ENCODE results near the gene TAAR2.

TAAR2 gene

GRCh38 chr6:132570221-132570777, 53.8 kb downstream of the TAAR2 start, which contains the start of gene TAAR6:
TAAR6 (plus strand) TSS chr6:132570322; CDS start chr6:132570322, 0 bp downstream.
- TF ChIP-seq CTCF (IDR thresholded peaks at IDR 0.05; ENCODE audit: low read depth, low read length) = no peak
- no peak for DNase-seq (ENCODE audit: low read depth in 2 of 2)
- H3K4me3 ChIP-seq (replicated peaks in 1 of 2; ENCODE audit: low read depth in 2 of 2, low read length in 2 of 2) = no peak within 1 kb of the TSS

GRCh38 chr6:132569170-132569569, 54.9 kb downstream of the TAAR2 start:
- DNase-seq (ENCODE audit: low read depth in 2 of 2) = no peak
- H3K4me3 ChIP-seq (replicated peaks in 1 of 2; ENCODE audit: low read depth in 2 of 2, low read length in 2 of 2) = no peak overlapping the region
- TF ChIP-seq CTCF (IDR thresholded peaks at IDR 0.05; ENCODE audit: low read depth, low read length) = no peak

GRCh38 chr6:132568611-132569010, 55.5 kb downstream of the TAAR2 start:
- no peak overlapping the region for H3K4me3 ChIP-seq (replicated peaks in 1 of 2; ENCODE audit: low read depth in 2 of 2, low read length in 2 of 2)
- no peak for DNase-seq (ENCODE audit: low read depth in 2 of 2)
- TF ChIP-seq CTCF (IDR thresholded peaks at IDR 0.05; ENCODE audit: low read depth, low read length) = no peak

- no peak overlapping the region for H3K4me3 ChIP-seq (replicated peaks in 1 of 2; ENCODE audit: low read depth in 2 of 2, low read length in 2 of 2)
- TF ChIP-seq CTCF (IDR thresholded peaks at IDR 0.05; ENCODE audit: low read depth, low read length) = no peak
- DNase-seq (ENCODE audit: low read depth in 2 of 2) = no peak
Measured at GRCh38 chr6:132567566-132567965, 56.5 kb downstream of the TAAR2 start.

Data from cardiac fibroblast (primary cell).